Esophagus squamous epithelium (tissue), 5 donors: ENCODE measurements around the gene SERTAD1. TPM values are rescaled to one million over a fixed set of nuclear protein-coding genes. Genes with fewer than 3 reads are reported as not detected.

Source experiments
- DNase-seq: peaks from one replicate; lab custom pipeline; 2025; lab: John Stamatoyannopoulos, UW
- H3K27ac ChIP-seq, 4 donors: fragments of 200-600 bp; sonication (generic); one replicate each; pipeline ENCODE4 v1.5.1; 2016 to 2019; ENCODE audit warnings: mild to moderate bottlenecking in 1 of 4
- H3K27me3 ChIP-seq, 4 donors: fragments of 200-600 bp; sonication (generic); 1 replicate in 3 of 4; 2 replicates in 1 of 4; pipeline versions ENCODE4 v1.5.1 to v1.6.0; 2017 to 2021; ENCODE audit warnings: antibody characterized with exemption in 1 of 4
- H3K36me3 ChIP-seq, 3 donors: fragments of 200-600 bp; sonication (generic); one replicate each; pipeline ENCODE4 v1.5.1; 2016 to 2019
- H3K4me1 ChIP-seq, 3 donors: fragments of 200-600 bp; sonication (generic); one replicate each; pipeline ENCODE4 v1.5.1; 2017 to 2019
- H3K4me3 ChIP-seq, 4 donors: fragments of 200-600 bp; sonication (generic); 1 replicate in 3 of 4; 2 replicates in 1 of 4; pipeline ENCODE4 v1.5.1; 2016 to 2019; ENCODE audit warnings: mild to moderate bottlenecking in 2 of 4, moderate library complexity in 1 of 4
- H3K9me3 ChIP-seq, 3 donors: fragments of 200-600 bp; sonication (generic); one replicate each; pipeline ENCODE4 v1.5.1; 2016 to 2019
- POLR2A ChIP-seq, 4 donors: fragments of 450-650 bp; IDR thresholded peaks; one replicate each; pipeline ENCODE4 v1.6.1; 2017; ENCODE audit warnings: antibody characterized with exemption in 4 of 4, mild to moderate bottlenecking in 4 of 4, moderate library complexity in 3 of 4
- WGBS, 2 donors: methylation state at CpG; one replicate each; pipeline ENCODE4 v1.1.5; 2018; 5-methylcytosine and 5-hydroxymethylcytosine counted together
- intact Hi-C: fragments of 100-400 bp; cut with DNase I; formaldehyde crosslinking; loops from one replicate; pipeline ENCODE4 v1.15.0; 2022
- total RNA-seq, 4 donors: library from RNA; depleted of rRNA; stranded (reverse); fragments of >200 nt; gene quantifications; one replicate each; pipeline ENCODE4 v1.1.0, GENCODE V29; 2016
- TF ChIP-seq, protein P1 (sequence below), 6 experiments: fragments of 450-650 bp in 4 of 6; fragments of 200-600 bp in 2 of 6; sonication (generic) in 2 of 6; IDR thresholded peaks; one replicate each; pipeline ENCODE4 v1.5.1; 2016 to 2019; ENCODE audit warnings: antibody characterized with exemption in 6 of 6, mild to moderate bottlenecking in 4 of 6, moderate library complexity in 4 of 6
- donor health status: DM: yes; HTN: yes; CAD: no.

The SERTAD1 gene, protein sequence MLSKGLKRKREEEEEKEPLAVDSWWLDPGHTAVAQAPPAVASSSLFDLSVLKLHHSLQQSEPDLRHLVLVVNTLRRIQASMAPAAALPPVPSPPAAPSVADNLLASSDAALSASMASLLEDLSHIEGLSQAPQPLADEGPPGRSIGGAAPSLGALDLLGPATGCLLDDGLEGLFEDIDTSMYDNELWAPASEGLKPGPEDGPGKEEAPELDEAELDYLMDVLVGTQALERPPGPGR
- 10 to 100 TPM; 10.2 to 24.9 (median 16.2) TPM for total RNA-seq

DNA sequence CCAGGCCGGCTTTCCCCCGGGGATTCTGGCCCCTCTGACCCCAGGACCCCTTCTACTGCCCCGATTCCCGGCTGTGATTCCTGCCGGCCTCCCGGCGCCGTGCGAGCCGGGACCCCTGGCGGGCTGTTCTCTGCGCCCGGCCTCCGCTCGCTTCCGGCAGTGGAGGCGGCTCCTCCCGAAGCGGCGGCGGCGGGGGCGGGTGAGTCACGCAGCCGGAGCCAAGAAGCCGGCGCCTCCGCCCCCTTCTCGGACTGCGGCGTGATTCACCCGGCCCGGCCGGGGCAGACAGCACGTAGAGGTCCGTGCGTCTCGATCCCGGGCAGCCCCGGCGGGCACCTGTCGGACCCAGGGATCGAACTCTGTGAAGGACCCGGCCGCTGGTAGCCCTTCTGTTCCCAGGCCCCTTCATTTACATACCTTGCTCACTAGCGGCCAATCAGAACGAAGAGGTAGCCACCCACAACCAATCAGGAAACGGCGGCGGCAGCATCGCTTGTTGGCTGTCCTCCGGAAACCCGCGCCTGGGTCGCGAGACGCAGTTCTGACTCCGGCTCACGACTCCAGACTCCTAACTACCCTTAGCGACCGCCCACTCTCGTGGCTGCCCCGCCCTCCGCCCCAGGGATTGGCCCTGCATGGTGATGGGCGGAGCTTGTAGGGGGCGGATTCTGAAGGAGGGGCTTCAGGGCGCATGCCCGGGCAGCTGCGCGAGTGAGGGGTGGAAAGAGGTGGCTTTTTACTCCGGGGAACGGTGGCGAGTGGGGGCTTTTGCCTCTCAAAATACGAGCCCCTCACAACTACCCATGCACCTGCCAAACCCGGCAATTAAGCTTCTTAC lies at the start of gene SERTAD1:
TSS of gene SERTAD1 (minus strand) at position 543 of the 838 bp plus-strand sequence. CDS start 2,446 bp downstream, outside the sequence.
- TF ChIP-seq, protein P1, sequence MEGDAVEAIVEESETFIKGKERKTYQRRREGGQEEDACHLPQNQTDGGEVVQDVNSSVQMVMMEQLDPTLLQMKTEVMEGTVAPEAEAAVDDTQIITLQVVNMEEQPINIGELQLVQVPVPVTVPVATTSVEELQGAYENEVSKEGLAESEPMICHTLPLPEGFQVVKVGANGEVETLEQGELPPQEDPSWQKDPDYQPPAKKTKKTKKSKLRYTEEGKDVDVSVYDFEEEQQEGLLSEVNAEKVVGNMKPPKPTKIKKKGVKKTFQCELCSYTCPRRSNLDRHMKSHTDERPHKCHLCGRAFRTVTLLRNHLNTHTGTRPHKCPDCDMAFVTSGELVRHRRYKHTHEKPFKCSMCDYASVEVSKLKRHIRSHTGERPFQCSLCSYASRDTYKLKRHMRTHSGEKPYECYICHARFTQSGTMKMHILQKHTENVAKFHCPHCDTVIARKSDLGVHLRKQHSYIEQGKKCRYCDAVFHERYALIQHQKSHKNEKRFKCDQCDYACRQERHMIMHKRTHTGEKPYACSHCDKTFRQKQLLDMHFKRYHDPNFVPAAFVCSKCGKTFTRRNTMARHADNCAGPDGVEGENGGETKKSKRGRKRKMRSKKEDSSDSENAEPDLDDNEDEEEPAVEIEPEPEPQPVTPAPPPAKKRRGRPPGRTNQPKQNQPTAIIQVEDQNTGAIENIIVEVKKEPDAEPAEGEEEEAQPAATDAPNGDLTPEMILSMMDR (IDR thresholded peaks at IDR 0.05), result peak; percentile 39 to 76 (median 70)
- peak in 3 of 4 donors; percentile 94 to 99 (median 98) for TF ChIP-seq POLR2A (IDR thresholded peaks at IDR 0.05)
- no peaks in the 10 kb centered on the region for H3K27me3 ChIP-seq
- peak; percentile 96 for DNase-seq
- no peaks in the 10 kb centered on the region for H3K9me3 ChIP-seq
- WGBS, 2 donors, result 0% methylated on average over 13 to 17 of the region's 75 CpGs
- peaks cover 0 to 13% (median 7%) of the 10 kb centered on the region in 3 donors for H3K36me3 ChIP-seq
- intact Hi-C loops, result loop anchor here (10.0 kb wide), 1 partner anchor 179 kb away; the partner anchor contains the start of gene LTBP4
- H3K4me3 ChIP-seq, result peak within 1 kb of the TSS; percentile 77 to 95 (median 94)
- peaks cover 15 to 57% (median 38%) of the 10 kb centered on the region in 3 donors for H3K4me1 ChIP-seq
- peak within 1 kb of the TSS; percentile 99 to 100 (median 100) for H3K27ac ChIP-seq

DNA sequence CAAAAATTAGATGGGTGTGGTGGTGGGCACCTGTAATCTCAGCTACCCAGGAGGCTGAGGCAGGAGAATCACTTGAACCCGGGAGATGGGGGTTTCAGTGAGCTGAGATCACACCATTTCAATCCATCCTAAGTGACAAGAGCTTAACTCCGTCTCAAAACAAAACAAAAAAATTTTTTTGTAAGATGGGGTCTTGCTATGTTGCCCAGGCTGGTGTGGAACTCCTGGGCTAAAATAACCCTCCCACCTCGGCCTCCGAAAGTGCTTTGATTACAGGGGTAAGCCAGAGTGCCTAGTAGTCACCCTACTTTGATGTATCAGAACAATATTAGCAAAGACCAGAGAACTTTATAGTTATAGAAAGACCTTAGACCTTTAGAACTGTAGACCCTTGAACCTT lies 48.9 kb upstream of the SERTAD1 start:
- TF ChIP-seq POLR2A (IDR thresholded peaks at IDR 0.05), result no peak
- no peak for DNase-seq
- H3K27me3 ChIP-seq, result no peaks in the 10 kb centered on the region
- 80 to 89% methylated on average over 4 of the region's 4 CpGs for WGBS, 2 donors
- no peak overlapping the region for H3K4me3 ChIP-seq
- H3K4me1 ChIP-seq, result no peaks in the 10 kb centered on the region
- no peaks in the 10 kb centered on the region for H3K9me3 ChIP-seq
- no peaks in the 10 kb centered on the region for H3K36me3 ChIP-seq
- no peak overlapping the region for H3K27ac ChIP-seq
- intact Hi-C loops, result no loop called here

DNA sequence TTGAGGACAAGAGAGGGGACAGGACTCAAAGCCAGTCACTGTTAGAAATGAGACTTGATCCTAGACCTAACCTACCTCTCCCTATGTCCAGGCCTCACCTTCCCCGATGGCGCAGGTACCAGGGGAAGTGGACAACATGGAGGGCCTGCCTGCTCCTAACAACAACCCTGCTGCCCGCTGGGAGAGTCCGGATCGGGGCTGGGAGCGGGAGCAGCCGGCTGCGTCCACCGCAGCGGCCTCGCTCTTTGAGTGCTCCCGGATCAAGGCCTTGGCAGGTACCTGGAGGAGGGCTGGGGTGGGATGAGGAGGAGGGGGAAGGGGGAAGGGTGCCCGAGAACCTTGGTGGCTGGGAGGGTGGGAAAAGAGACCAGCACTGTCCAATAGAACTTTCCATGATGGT lies 46.7 kb upstream of the SERTAD1 start:
- Histone ChIP-seq H3K4me3 (no peak overlapping the region), H3K4me1 (peaks cover 0 to 3% (median 2%) of the 10 kb centered on the region in 3 donors), H3K27me3 (peaks cover 0 to 2% (median 0%) of the 10 kb centered on the region in 4 donors), H3K9me3 (no peaks in the 10 kb centered on the region), H3K27ac (no peak overlapping the region), H3K36me3 (no peaks in the 10 kb centered on the region)
- intact Hi-C loops, result no loop called here
- WGBS, 2 donors, result 91 to 92% methylated on average over 4 to 11 of the region's 13 CpGs
- no peak for TF ChIP-seq POLR2A (IDR thresholded peaks at IDR 0.05)
- TF ChIP-seq, protein P1 (IDR thresholded peaks at IDR 0.05), result no peak
- DNase-seq, result no peak

DNA sequence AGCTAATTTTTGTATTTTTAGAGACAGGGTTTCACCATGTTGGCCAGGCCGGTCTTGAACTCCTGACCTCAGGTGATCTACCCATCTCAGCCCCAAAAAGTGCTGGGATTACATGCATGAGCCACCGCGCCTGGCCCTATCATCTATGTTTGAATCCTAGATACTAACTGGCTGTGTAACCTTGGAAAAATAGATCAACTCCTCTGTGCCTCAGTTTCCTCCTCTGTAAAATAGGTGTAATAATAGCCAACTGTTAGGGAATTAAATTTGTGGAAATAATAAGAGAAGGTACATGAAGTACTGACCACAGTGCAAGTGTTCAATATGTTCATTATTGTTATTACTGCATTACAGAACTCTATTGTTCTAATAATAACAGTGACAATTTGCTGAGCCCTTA lies 45.3 kb upstream of the SERTAD1 start:
- H3K4me3 ChIP-seq, result no peak overlapping the region
- intact Hi-C loops, result no loop called here
- H3K4me1 ChIP-seq, result peaks cover 12 to 15% (median 13%) of the 10 kb centered on the region in 3 donors
- no peaks in the 10 kb centered on the region for H3K9me3 ChIP-seq
- no peaks in the 10 kb centered on the region for H3K36me3 ChIP-seq
- no peak for DNase-seq
- H3K27me3 ChIP-seq, result peaks cover 0 to 7% (median 0%) of the 10 kb centered on the region in 4 donors
- 96 to 100% methylated on average over 3 of the region's 3 CpGs for WGBS, 2 donors
- TF ChIP-seq, protein P1 (IDR thresholded peaks at IDR 0.05), result no peak
- no peak for TF ChIP-seq POLR2A (IDR thresholded peaks at IDR 0.05)
- no peak overlapping the region for H3K27ac ChIP-seq

DNA sequence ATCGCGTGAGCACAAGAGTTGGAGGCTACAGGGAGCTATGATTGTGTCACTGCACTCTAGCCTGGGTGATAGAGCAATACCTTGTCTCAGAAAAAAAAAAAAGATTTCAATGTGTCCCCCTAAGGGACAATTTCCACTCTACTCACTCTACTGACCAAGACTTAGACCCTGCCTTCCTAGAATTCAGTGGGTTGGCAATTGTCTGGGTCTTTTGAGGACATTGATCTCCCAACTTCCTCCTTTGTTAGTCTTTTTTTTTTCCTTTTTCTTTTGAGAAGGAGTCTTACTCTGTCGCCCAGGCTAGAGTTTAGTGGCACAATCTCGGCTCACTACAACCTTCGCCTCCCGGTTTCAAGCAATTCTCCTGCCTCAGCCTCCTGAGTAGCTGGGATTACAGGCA lies 43.2 kb upstream of the SERTAD1 start:
- Histone ChIP-seq H3K27me3 (peaks cover 0 to 7% (median 0%) of the 10 kb centered on the region in 4 donors), H3K4me1 (peaks cover 23 to 32% (median 25%) of the 10 kb centered on the region in 3 donors), H3K4me3 (no peak overlapping the region), H3K9me3 (no peaks in the 10 kb centered on the region), H3K36me3 (no peaks in the 10 kb centered on the region), H3K27ac (no peak overlapping the region)
- TF ChIP-seq, protein P1 (IDR thresholded peaks at IDR 0.05), result no peak
- no peak for TF ChIP-seq POLR2A (IDR thresholded peaks at IDR 0.05)
- no peak for DNase-seq
- WGBS, 2 donors, result 89 to 94% methylated on average over 6 of the region's 6 CpGs
- intact Hi-C loops, result loop anchor here (10.0 kb wide), 1 partner anchor 126 kb away; no protein-coding TSS in a partner anchor
